PC-9 (cell line): ENCODE data around the gene GPM6B. TPM values are rescaled to one million over a fixed set of nuclear protein-coding genes. Genes with fewer than 3 reads are reported as not detected.

Experiments used
- BruUV-seq: library from RNA; stranded (reverse); fragments of 400-500 nt; replicated peaks from 2 replicates; lab custom pipeline; 2021; lab: Mats Ljungman, UMichigan
- CTCF ChIA-PET: fragments of 300-600 bp; sonication (Branson Sonifier 250); formaldehyde crosslinking; loops from one replicate; lab custom pipeline; 2022; ENCODE audit warnings: antibody characterized with exemption; lab: Charles Lee
- POLR2A ChIA-PET: fragments of 300-600 bp; sonication (Branson Sonifier 250); formaldehyde crosslinking; loops from one replicate; lab custom pipeline; 2022; ENCODE audit warnings: antibody characterized with exemption; ENCODE audit not compliant: unreplicated experiment; lab: Charles Lee
- DNase-seq, 2 experiments: peaks; one replicate each; pipeline versions ENCODE4 v3.0.0 to v3.0.0-alpha.2; 2015 to 2022; ENCODE audit warnings: mixed read lengths in 1 of 2
- H2AFZ ChIP-seq: fragments of 200-600 bp; sonication (generic); 2 replicates; pipeline ENCODE4 v1.8.1; 2017; ENCODE audit warnings: antibody characterized with exemption
- H3F3A ChIP-seq: fragments of 200-600 bp; sonication (generic); 2 replicates; pipeline ENCODE4 v1.8.1; 2017; ENCODE audit warnings: antibody characterized with exemption, mild to moderate bottlenecking, low read depth; ENCODE audit not compliant: insufficient read depth
- H3K27ac ChIP-seq: fragments of 200-600 bp; sonication (generic); 2 replicates; pipeline ENCODE4 v1.6.1; 2016; ENCODE audit warnings: mixed run types
- H3K27me3 ChIP-seq: fragments of 200-600 bp; sonication (generic); 2 replicates; pipeline ENCODE4 v1.6.1; 2016; ENCODE audit warnings: low read depth, mixed run types; ENCODE audit not compliant: insufficient read depth
- H3K36me3 ChIP-seq: fragments of 200-600 bp; sonication (generic); 2 replicates; pipeline ENCODE4 v1.6.1; 2016; ENCODE audit warnings: low read depth, mixed run types
- H3K4me1 ChIP-seq: fragments of 200-600 bp; sonication (generic); replicated peaks from 2 replicates; pipeline ENCODE4 v1.6.1; 2016; ENCODE audit warnings: mixed run types; ENCODE audit not compliant: insufficient read depth
- H3K4me2 ChIP-seq: fragments of 200-600 bp; sonication (generic); 2 replicates; pipeline ENCODE4 v1.6.1; 2017; ENCODE audit warnings: mixed run types
- H3K4me3 ChIP-seq: fragments of 200-600 bp; sonication (generic); 2 replicates; pipeline ENCODE4 v1.6.1; 2016; ENCODE audit warnings: mixed run types
- H3K79me2 ChIP-seq: fragments of 200-600 bp; sonication (generic); 2 replicates; pipeline ENCODE4 v1.6.1; 2017; ENCODE audit warnings: low read depth, mixed run types
- H3K9me2 ChIP-seq: fragments of 200-600 bp; sonication (generic); 2 replicates; pipeline ENCODE4 v1.8.1; 2017; ENCODE audit warnings: mild to moderate bottlenecking; ENCODE audit not compliant: insufficient read depth
- H3K9me3 ChIP-seq: fragments of 200-600 bp; sonication (generic); 2 replicates; pipeline ENCODE4 v1.8.1; 2016; ENCODE audit warnings: low read depth; ENCODE audit not compliant: insufficient read depth
- H4K20me1 ChIP-seq: fragments of 200-600 bp; sonication (generic); 2 replicates; pipeline ENCODE4 v1.8.1; 2017; ENCODE audit not compliant: insufficient read depth
- EZH2 ChIP-seq: fragments of 200-600 bp; sonication (generic); IDR thresholded peaks from 2 replicates; pipeline ENCODE4 v1.8.0; 2017; ENCODE audit warnings: antibody characterized with exemption, low read depth
- intact Hi-C: fragments of 100-400 bp; cut with micrococcal nuclease; formaldehyde crosslinking; loops from one replicate; pipeline ENCODE4 v1.10.0; 2022; ENCODE audit not compliant: unreplicated experiment
- total RNA-seq: library from RNA; stranded (reverse); gene quantifications from 2 replicates; pipeline ENCODE4 v1.2.3, GENCODE V29; 2021
- TF ChIP-seq, protein P1 (sequence below): fragments of 200-600 bp; sonication (generic); conservative IDR thresholded peaks from 2 replicates; pipeline ENCODE4 v1.6.1; 2017; ENCODE audit warnings: mixed run types, antibody characterized with exemption, mild to moderate bottlenecking, moderate library complexity

Gene GPM6B
- total RNA-seq, 1 experiment from 2014 or later, result not detected

DNA sequence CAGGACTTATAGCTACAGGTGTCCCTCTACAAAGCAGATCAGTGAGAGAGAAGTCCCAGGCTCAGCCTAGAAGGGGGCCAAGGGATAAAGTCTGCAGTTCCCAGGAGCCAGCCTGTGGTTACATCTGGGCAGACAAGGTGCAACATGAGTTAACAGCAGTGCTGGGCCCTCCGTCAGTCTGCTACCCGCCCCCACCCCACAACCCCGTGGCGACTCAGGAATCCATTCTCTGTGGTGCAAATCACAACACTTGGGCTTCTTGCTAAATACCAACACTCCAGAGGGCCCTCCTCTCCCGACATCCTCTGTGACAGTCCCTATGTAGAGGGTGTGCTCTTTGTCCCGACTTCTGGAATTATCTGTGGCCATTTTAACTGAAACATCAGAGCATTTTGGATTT lies 13.8 kb downstream of the GPM6B start:
- no peaks in the 10 kb centered on the region for H3K36me3 ChIP-seq
- no peaks in the 10 kb centered on the region for H3K9me3 ChIP-seq
- H2AFZ ChIP-seq, result no peak overlapping the region
- H3K4me2 ChIP-seq, result no peak overlapping the region
- CTCF ChIA-PET, result no interaction called here
- DNase-seq, result no peak
- no peaks in the 10 kb centered on the region for H3F3A ChIP-seq
- H3K27me3 ChIP-seq, result peaks cover 8% of the 10 kb centered on the region
- no peak for TF ChIP-seq EZH2
- TF ChIP-seq, protein P1, sequence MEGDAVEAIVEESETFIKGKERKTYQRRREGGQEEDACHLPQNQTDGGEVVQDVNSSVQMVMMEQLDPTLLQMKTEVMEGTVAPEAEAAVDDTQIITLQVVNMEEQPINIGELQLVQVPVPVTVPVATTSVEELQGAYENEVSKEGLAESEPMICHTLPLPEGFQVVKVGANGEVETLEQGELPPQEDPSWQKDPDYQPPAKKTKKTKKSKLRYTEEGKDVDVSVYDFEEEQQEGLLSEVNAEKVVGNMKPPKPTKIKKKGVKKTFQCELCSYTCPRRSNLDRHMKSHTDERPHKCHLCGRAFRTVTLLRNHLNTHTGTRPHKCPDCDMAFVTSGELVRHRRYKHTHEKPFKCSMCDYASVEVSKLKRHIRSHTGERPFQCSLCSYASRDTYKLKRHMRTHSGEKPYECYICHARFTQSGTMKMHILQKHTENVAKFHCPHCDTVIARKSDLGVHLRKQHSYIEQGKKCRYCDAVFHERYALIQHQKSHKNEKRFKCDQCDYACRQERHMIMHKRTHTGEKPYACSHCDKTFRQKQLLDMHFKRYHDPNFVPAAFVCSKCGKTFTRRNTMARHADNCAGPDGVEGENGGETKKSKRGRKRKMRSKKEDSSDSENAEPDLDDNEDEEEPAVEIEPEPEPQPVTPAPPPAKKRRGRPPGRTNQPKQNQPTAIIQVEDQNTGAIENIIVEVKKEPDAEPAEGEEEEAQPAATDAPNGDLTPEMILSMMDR, result no peak
- H4K20me1 ChIP-seq, result no peaks in the 10 kb centered on the region
- no peaks in the 10 kb centered on the region for H3K9me2 ChIP-seq
- H3K27ac ChIP-seq, result no peak overlapping the region
- POLR2A ChIA-PET, result no interaction called here
- H3K79me2 ChIP-seq, result no peaks in the 10 kb centered on the region
- intact Hi-C loops, result no loop called here
- no TSS peak for BruUV-seq
- no peak overlapping the region for H3K4me3 ChIP-seq
- H3K4me1 ChIP-seq, result no peaks in the 10 kb centered on the region

DNA sequence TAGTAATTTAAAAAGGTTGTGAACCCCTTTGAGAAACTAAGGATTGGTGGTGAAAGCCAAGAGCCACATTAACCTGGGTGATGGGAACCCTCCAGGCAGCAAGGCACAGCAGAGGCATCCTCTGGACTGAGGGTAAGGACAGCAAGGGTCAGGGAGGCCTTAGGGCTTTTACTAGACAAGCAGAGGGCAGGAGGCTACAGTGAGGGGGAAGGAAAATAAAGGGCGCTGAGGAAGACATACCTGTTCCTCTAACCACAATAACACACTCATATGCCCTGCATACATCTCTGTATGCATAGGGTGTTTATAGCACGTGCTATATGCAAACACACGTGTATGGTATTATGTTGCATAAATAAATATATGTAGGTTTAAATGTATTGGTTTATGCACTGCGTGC lies 18.7 kb downstream of the GPM6B start:
- H3K9me2 ChIP-seq, result no peaks in the 10 kb centered on the region
- no peak overlapping the region for H2AFZ ChIP-seq
- no peak overlapping the region for H3K4me3 ChIP-seq
- intact Hi-C loops, result no loop called here
- no peak overlapping the region for H3K4me2 ChIP-seq
- H3F3A ChIP-seq, result no peaks in the 10 kb centered on the region
- CTCF ChIA-PET, result no interaction called here
- H3K79me2 ChIP-seq, result no peaks in the 10 kb centered on the region
- POLR2A ChIA-PET, result no interaction called here
- peaks cover 11% of the 10 kb centered on the region for H3K27me3 ChIP-seq
- no peaks in the 10 kb centered on the region for H3K36me3 ChIP-seq
- no peaks in the 10 kb centered on the region for H3K4me1 ChIP-seq
- no TSS peak for BruUV-seq
- no peak for DNase-seq
- no peak for TF ChIP-seq EZH2
- TF ChIP-seq, protein P1, result no peak
- H3K9me3 ChIP-seq, result no peaks in the 10 kb centered on the region
- H4K20me1 ChIP-seq, result no peaks in the 10 kb centered on the region
- H3K27ac ChIP-seq, result no peak overlapping the region

DNA sequence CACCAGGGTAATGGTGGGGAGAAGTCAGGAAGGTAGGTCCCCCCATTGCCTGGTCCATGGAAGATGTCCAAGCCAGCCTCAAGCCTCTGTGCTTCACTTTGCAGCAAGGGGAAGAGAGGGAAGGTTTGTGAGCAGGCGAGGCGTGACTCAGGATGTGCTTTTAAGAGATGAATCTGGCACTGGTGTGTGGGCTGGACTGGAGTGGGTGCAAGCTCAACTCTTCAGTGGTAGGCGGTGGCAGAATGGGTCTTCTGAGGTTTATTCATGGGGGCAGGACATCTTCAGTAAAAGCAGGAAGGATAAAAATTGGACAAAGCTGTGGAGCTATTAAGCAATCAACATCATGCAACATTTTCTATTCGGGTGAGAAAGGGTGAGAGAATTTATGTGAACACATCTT lies 19.4 kb downstream of the GPM6B start:
- H2AFZ ChIP-seq, result no peak overlapping the region
- H3K27me3 ChIP-seq, result peaks cover 9% of the 10 kb centered on the region; the same call in 1 of the 2 replicates
- intact Hi-C loops, result no loop called here
- no TSS peak for BruUV-seq
- H3K36me3 ChIP-seq, result no peaks in the 10 kb centered on the region
- no peaks in the 10 kb centered on the region for H3K9me3 ChIP-seq
- no peaks in the 10 kb centered on the region for H3K4me1 ChIP-seq
- CTCF ChIA-PET, result no interaction called here
- TF ChIP-seq EZH2, result no peak
- TF ChIP-seq, protein P1, result no peak
- no peaks in the 10 kb centered on the region for H3F3A ChIP-seq
- no peaks in the 10 kb centered on the region for H4K20me1 ChIP-seq
- DNase-seq, result no peak
- no peak overlapping the region for H3K27ac ChIP-seq
- H3K9me2 ChIP-seq, result no peaks in the 10 kb centered on the region
- H3K4me2 ChIP-seq, result no peak overlapping the region
- POLR2A ChIA-PET, result no interaction called here
- no peak overlapping the region for H3K4me3 ChIP-seq
- H3K79me2 ChIP-seq, result no peaks in the 10 kb centered on the region
